GM18909 (cell line): ENCODE results near the gene C12orf57.
A peak's percentile ranks its signal among the peaks of the same experiment; 100 is the strongest.

Source experiments
- ATAC-seq: cut with Tn5 transposase; IDR thresholded peaks from one replicate; pipeline ENCODE4 v1.9.1; 2021; ENCODE audit warnings: mild to moderate bottlenecking; ENCODE audit not compliant: unreplicated experiment, poor library complexity

C12orf57 gene

GRCh38 chr12:6936636-6937480, 7.0 kb upstream of the C12orf57 start:
- ATAC-seq = peak; percentile 2

- peak; percentile 81 for ATAC-seq
Observed at GRCh38 chr12:6937481-6938352, 6.1 kb upstream of the C12orf57 start.

GRCh38 chr12:6938353-6939190, 5.2 kb upstream of the C12orf57 start:
- ATAC-seq = no peak

DNA sequence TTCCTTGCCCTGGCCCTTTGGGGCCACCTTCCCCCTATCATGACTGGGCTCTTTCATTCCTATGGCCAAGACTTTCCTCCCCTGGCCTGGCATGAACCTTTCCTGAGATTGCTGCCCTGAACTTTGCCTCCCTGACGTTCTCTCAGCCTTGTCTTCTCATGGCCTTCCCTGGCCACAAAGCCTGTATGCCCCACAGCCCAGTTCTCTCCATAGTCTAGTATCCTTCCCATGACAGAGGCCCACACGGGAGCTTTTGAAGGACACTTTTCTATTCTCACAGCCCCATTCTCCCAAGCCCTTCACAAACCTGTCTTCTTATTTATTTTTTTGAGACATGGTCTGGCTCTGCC, 4.7 kb upstream of the C12orf57 start:
- ATAC-seq = no peak

- no peak for ATAC-seq
Observed at GRCh38 chr12:6941267-6941666, 2.6 kb upstream of the C12orf57 start.

- ATAC-seq = no peak
Observed at GRCh38 chr12:6941782-6942181, 2.0 kb upstream of the C12orf57 start.

GRCh38 chr12:6942331-6942665, 1.5 kb upstream of the C12orf57 start:
- ATAC-seq = no peak

- ATAC-seq = peak; percentile 29
Observed at GRCh38 chr12:6943389-6943721, 467 bp upstream of the C12orf57 start.

GRCh38 chr12:6944381-6945186, 762 bp downstream of the C12orf57 start:
- peak; percentile 48 for ATAC-seq

- ATAC-seq = no peak
Observed at GRCh38 chr12:6945613-6946012, 1.8 kb downstream of the C12orf57 start.

- no peak for ATAC-seq
Observed at GRCh38 chr12:6946033-6946919, 2.5 kb downstream of the C12orf57 start.

DNA sequence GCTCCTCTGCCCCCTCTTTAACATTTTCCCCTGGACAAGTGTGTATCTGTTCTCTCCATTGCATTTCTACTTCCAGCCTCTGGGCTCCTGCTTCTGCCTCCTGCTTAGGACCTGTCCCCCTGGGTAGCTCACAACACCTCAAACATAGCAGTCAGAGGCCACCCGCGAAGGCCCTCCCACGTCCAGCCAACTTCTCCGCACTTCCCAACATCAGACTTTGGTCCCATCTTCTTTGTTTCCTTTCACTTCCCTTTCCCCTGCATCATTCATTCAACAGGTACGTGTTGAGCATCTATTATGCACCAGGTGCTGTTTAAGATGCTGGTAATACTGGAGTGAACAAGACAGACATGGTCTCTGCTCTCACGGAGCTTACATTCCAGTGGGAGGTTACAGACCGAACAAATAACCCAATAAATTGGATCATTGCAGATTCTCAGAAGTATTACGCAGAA, 3.1 kb downstream of the C12orf57 start:
- ATAC-seq = no peak

GRCh38 chr12:6947615-6948014, 3.8 kb downstream of the C12orf57 start:
- ATAC-seq = no peak

DNA sequence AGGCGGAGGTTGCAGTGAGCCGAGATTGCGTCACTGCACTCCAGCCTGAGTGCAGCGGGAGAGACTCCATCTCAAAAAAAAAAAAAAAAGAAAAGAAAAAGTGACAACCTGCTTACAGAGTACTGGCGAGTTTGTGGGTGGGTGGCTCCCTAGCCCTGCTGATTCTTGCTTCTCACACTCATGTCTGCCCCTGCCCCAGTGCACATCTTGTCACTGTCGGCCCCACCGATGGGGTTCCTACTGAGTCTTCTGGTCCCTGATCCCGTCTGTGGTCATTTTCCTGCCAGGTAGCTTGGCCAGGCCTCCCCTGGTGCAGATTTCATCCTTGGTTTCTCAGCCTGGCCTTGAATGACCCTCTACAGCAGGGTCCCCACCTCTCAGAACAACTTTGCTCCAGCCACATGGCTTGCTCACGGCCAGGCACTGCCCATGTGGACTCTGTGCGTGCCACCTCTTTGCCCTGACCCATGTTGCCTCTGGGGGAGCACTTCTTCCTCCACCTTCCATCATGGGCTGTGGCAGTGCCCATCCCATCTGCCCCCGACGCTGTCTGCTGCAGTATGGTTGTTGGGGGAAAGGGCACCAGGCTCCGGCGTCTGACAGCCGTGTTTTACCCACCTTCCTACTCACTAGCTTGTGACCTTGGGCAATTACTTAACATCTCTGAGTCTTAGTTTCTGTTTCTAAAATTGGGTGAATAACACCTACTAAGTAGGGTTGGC, 5.2 kb downstream of the C12orf57 start:
- no peak for ATAC-seq

- no peak for ATAC-seq
Observed at GRCh38 chr12:6950401-6950801, 6.6 kb downstream of the C12orf57 start.

DNA sequence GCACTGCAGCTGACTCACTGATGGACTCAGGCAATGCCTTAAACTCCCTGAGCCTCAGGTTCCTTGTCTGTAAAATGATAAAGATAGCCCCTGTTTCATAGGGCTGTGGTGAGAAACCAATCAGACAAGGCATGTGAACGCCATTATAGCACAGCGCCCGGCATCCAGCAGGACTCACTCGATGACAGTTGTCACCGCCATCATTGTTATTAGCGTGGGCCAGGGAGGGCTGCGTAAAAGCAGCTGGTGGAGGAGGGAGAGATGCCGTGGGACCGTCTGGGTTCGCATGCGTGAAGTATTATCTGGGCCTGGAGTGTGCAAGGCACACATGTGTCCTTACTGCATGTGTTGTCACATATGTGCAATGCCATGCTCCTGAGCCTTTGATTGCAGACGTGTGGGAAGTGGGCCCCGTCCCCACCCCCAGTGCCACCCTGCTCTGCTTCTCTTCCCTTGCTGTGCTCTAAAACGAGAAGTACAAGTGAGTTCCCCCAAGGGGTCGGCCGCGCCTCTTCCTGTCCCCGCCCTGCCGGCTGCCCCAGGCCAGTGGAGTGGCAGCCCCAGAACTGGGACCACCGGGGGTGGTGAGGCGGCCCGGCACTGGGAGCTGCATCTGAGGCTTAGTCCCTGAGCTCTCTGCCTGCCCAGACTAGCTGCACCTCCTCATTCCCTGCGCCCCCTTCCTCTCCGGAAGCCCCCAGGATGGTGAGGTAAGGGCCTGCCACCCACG, 7.2 kb downstream of the C12orf57 start, which contains the start of gene PTPN6:
Gene PTPN6 (plus strand): TSS at position 546 of the 730 bp plus-strand sequence. CDS start 157 bp downstream, at position 703.
- peak; percentile 20 for ATAC-seq

DNA sequence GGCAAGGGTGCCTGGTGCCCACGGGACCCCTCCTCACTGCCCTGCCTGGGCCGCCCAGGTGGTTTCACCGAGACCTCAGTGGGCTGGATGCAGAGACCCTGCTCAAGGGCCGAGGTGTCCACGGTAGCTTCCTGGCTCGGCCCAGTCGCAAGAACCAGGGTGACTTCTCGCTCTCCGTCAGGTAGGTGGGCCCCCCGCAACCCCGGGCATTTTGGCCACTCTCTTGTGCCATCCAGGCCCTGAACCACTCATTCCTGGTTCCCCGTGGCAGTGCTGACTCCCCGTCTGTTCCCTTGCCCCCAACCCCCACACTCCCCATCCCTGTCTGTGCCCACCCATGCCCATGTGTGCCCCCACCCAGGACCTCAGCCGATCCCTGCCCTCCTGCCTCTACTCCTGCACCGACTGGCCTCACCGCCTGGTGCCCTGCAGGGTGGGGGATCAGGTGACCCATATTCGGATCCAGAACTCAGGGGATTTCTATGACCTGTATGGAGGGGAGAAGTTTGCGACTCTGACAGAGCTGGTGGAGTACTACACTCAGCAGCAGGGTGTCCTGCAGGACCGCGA, 7.8 kb downstream of the C12orf57 start:
- no peak for ATAC-seq
